Kidney epithelial cell (primary cell): ENCODE measurements around the gene SFMBT2. TPM values are rescaled to one million over a fixed set of nuclear protein-coding genes. Genes with fewer than 3 reads are reported as not detected.

Experiments used
- DNase-seq: peaks from one replicate; pipeline ENCODE4 v3.0.0-alpha.2; 2010; ENCODE audit warnings: low read depth
- H3K27me3 ChIP-seq: 2 replicates; pipeline ENCODE4 v1.6.0; 2011; ENCODE audit warnings: low read length; ENCODE audit not compliant: control insufficient read depth, insufficient read depth
- H3K36me3 ChIP-seq: 2 replicates; pipeline ENCODE4 v1.5.1; 2011; ENCODE audit warnings: low read length; ENCODE audit not compliant: control insufficient read depth, insufficient read depth
- H3K4me3 ChIP-seq: 2 replicates; pipeline ENCODE4 v1.5.1; 2011; ENCODE audit warnings: low read depth, mild to moderate bottlenecking, control low read depth, low read length
- total RNA-seq: library from RNA; depleted of rRNA; stranded (reverse); fragments of >200 nt; gene quantifications from 2 replicates; pipeline ENCODE4 v1.2.3, GENCODE V29; 2015
- TF ChIP-seq, protein P1 (sequence below): IDR thresholded peaks from 2 replicates; pipeline ENCODE4 v1.5.1; 2011; ENCODE audit warnings: mild to moderate bottlenecking, moderate library complexity, low read length, control low read depth, inconsistent platforms; ENCODE audit not compliant: insufficient read depth, poor library complexity, severe bottlenecking

The SFMBT2 gene
- total RNA-seq, 1 donor from 2014 or later = 3.1 TPM

DNA sequence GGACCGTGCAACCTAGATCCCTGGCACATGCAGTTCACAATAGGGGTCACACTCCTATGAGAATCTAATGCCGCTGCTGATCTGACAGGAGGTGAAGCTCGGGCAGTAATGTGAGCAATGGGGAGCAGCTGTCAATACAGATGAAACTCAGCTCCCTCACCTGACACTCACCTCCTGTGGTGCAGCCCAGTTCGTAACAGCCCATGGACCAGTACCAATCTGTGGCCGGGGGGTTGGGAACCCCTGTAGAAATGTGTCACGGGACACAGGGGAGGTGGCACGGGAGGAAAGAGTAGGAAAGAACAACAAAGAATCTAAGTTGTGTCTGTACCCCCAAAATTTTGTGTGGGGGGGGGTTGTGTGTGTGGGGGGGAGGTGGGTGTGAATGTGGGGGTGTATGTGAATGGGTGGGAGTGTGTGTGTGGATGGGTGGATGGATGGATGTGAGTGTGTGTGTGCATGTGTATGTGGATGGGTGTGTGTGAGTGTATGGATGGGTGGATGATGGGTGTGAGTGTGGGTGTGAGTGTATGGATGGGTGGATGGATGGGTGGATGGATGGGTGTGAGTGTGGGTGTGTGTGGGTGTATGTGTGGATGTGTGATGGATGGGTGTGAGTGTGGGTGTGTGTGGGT is 33.1 kb downstream of the SFMBT2 start:
- Histone ChIP-seq H3K36me3 (no peaks in the 10 kb centered on the region), H3K27me3 (no peaks in the 10 kb centered on the region), H3K4me3 (no peak overlapping the region)
- no peak for DNase-seq
- TF ChIP-seq, protein P1, sequence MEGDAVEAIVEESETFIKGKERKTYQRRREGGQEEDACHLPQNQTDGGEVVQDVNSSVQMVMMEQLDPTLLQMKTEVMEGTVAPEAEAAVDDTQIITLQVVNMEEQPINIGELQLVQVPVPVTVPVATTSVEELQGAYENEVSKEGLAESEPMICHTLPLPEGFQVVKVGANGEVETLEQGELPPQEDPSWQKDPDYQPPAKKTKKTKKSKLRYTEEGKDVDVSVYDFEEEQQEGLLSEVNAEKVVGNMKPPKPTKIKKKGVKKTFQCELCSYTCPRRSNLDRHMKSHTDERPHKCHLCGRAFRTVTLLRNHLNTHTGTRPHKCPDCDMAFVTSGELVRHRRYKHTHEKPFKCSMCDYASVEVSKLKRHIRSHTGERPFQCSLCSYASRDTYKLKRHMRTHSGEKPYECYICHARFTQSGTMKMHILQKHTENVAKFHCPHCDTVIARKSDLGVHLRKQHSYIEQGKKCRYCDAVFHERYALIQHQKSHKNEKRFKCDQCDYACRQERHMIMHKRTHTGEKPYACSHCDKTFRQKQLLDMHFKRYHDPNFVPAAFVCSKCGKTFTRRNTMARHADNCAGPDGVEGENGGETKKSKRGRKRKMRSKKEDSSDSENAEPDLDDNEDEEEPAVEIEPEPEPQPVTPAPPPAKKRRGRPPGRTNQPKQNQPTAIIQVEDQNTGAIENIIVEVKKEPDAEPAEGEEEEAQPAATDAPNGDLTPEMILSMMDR = no peak

DNA sequence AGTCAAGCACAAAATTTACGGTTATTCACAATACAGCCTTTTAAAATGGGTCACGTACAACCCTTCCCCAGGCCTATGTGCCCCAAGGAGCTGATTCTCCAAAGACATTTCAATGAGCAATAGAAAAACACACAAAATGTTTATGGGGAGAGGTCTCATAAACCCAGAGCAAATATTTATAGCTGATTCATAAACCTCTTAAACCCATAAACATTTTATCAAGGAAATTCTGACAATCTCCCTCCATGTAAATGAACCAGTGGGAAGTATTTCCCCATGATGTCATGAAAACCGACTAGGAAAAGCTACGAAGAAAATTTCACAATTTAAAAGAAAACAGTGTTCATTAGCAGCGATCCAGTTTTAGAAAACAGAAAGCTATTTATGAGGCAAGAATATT is 36.0 kb downstream of the SFMBT2 start:
- no peaks in the 10 kb centered on the region for H3K27me3 ChIP-seq
- TF ChIP-seq, protein P1 = no peak
- no peak for DNase-seq
- no peaks in the 10 kb centered on the region for H3K36me3 ChIP-seq
- H3K4me3 ChIP-seq = no peak overlapping the region

DNA sequence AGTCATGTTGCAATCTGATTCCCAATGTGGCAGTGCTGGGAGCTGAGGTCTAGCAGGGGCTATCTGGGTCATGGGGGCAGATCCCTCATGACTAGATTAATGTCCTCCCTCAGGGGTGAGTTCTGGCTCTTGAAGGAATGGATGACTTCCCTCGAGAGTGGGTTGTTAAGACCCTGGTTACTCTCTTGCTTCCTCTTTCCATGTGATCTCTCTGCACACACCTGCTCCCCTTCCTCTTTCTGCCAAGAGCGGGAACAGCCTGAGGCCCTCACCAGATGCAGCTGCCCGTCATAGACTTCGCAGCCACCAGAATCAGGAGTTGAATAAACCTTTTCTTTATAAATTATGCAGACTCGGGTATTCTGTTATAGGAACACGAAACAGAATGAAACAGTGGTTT is 37.8 kb downstream of the SFMBT2 start:
- Histone ChIP-seq H3K36me3 (no peaks in the 10 kb centered on the region), H3K4me3 (no peak overlapping the region), H3K27me3 (no peaks in the 10 kb centered on the region)
- no peak for DNase-seq
- TF ChIP-seq, protein P1 = no peak

DNA sequence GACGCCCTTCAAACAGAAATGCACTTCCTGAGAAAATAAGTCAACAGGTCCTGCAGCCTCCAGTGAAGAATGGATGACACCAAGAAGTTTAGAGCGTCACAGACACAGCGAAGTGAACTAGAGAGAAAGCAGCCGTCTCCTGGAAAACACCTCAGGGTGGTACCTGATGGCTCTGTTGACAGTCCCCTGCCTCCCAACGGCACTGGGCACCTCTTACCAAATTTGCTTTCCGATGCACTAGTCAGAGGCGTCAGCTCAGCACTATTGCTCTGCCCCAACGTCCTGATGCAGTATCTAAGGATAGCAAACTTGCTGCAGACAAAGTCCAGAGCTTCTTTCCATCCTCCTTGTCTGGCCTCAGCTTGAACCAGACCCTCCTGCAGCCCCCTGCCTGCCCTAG is 38.3 kb downstream of the SFMBT2 start:
- TF ChIP-seq, protein P1 = no peak

DNA sequence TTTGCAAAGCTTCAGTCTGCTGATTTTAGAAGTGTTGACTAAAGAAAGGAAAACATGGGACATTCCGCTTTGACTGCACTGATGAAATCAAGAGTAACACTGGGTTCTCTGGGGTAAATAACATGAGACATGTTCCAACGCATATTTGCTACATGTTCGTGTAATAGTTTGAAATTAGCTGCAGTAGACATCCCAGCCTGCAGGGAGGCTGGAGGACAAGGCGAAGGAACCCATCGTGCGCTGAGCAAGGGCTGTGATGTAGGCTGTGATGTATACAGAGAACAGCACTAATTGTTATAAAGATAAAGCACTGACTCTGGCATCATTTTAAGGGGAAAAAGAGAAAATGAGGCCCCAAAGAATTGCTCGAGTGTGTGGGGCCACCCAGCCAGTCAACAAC is 40.3 kb downstream of the SFMBT2 start:
- H3K27me3 ChIP-seq = no peaks in the 10 kb centered on the region
- no peaks in the 10 kb centered on the region for H3K36me3 ChIP-seq
- H3K4me3 ChIP-seq = no peak overlapping the region
- TF ChIP-seq, protein P1 = no peak
- no peak for DNase-seq

More for the DNA sequence above, 38.3 kb downstream of the SFMBT2 start:
- DNase-seq = no peak
- H3K4me3 ChIP-seq = no peak overlapping the region
- no peaks in the 10 kb centered on the region for H3K27me3 ChIP-seq
- no peaks in the 10 kb centered on the region for H3K36me3 ChIP-seq
